HCT116 (cell line): Measurements from ENCODE around the gene P3H3. TPM values are rescaled to one million over a fixed set of nuclear protein-coding genes. Genes with fewer than 3 reads are reported as not detected.

Experiments
- ATAC-seq: fragments of 200-7000 bp; cut with Tn5 transposase; 2 replicates; pipeline ENCODE4 v1.9.1; 2020; ENCODE audit warnings: mild to moderate bottlenecking, moderate library complexity
- BruUV-seq: library from RNA; stranded (reverse); fragments of 400-500 nt; replicated peaks from 2 replicates; lab custom pipeline; 2021; lab: Mats Ljungman, UMichigan
- CTCF ChIA-PET: fragments of 300-600 bp; sonication (Branson Sonifier 250); formaldehyde crosslinking; loops from one replicate; lab custom pipeline; 2021; ENCODE audit warnings: antibody characterized with exemption; lab: Charles Lee
- POLR2A ChIA-PET: fragments of 300-600, 350-600 bp; sonication (Branson Sonifier 250); formaldehyde crosslinking; loops from one replicate; lab custom pipeline; 2021; ENCODE audit warnings: antibody characterized with exemption; lab: Charles Lee
- RAD21 ChIA-PET, 2 experiments: fragments of 300-600 bp; sonication (Branson Sonifier 250); formaldehyde crosslinking; loops; one replicate each; lab custom pipeline; 2023; ENCODE audit warnings: low total read pairs in 2 of 2; ENCODE audit not compliant: uncharacterized antibody in 2 of 2, unreplicated experiment in 2 of 2, low non-redundant PET in 1 of 2; lab: Charles Lee
- DNase-seq: peaks from one replicate; pipeline ENCODE4 v3.0.0-alpha.2; 2010; ENCODE audit warnings: low read depth, low spot score
- H2AFZ ChIP-seq: fragments of 200-600 bp; shearing (Covaris generic), sonication (generic); 2 replicates; pipeline ENCODE4 v1.6.1; 2017; ENCODE audit warnings: low read depth, mixed run types, mixed read lengths, antibody characterized with exemption, low read length; ENCODE audit not compliant: poor library complexity, severe bottlenecking
- H3K27ac ChIP-seq: 2 replicates; pipeline ENCODE4 v1.5.1; 2012; ENCODE audit warnings: low read depth, low read length
- H3K27me3 ChIP-seq: fragments of 200-600 bp; sonication (generic); 2 replicates; pipeline ENCODE4 v1.6.1; 2016; ENCODE audit warnings: mixed run types, low read length, mixed read lengths; ENCODE audit not compliant: insufficient read depth
- H3K36me3 ChIP-seq, 2 experiments: fragments of 200-500 bp in 1 of 2; fragments of 200-600 bp in 1 of 2; sonication (Bioruptor generic) in 1 of 2; sonication (generic) in 1 of 2; 2 replicates each; pipeline versions ENCODE4 v1.5.1 to v1.6.1; 2014 to 2016; ENCODE audit warnings: low read length in 2 of 2, inconsistent platforms in 1 of 2, mixed read lengths in 1 of 2, mixed run types in 1 of 2; ENCODE audit not compliant: insufficient read depth in 2 of 2, control insufficient read depth in 1 of 2
- H3K4me1 ChIP-seq, 2 experiments: fragments of 200-600 bp in 1 of 2; sonication (generic) in 1 of 2; 2 replicates each; pipeline versions ENCODE4 v1.5.1 to v1.6.1; 2012 to 2017; ENCODE audit warnings: low read length in 2 of 2, inconsistent platforms in 1 of 2, mild to moderate bottlenecking in 1 of 2, mixed read lengths in 1 of 2, mixed run types in 1 of 2, moderate library complexity in 1 of 2; ENCODE audit not compliant: insufficient read depth in 2 of 2, control insufficient read depth in 1 of 2
- H3K4me2 ChIP-seq: fragments of 200-600 bp; sonication (generic); 2 replicates; pipeline ENCODE4 v1.6.1; 2017; ENCODE audit warnings: mixed run types, low read length, mixed read lengths
- H3K4me3 ChIP-seq, 2 experiments: fragments of 200-600 bp in 1 of 2; sonication (generic) in 1 of 2; replicated peaks in 1 of 2; 2 replicates each; pipeline ENCODE4 v1.5.1; 2011 to 2016; ENCODE audit warnings: low read length in 2 of 2, control low read depth in 1 of 2, low read depth in 1 of 2, mild to moderate bottlenecking in 1 of 2, mixed read lengths in 1 of 2, mixed run types in 1 of 2
- H3K79me2 ChIP-seq: fragments of 200-600 bp; sonication (generic); 2 replicates; pipeline ENCODE4 v1.6.1; 2017; ENCODE audit warnings: mild to moderate bottlenecking, mixed run types, low read length, moderate library complexity, mixed read lengths; ENCODE audit not compliant: insufficient read depth
- H3K9ac ChIP-seq: fragments of 200-600 bp; sonication (generic); 2 replicates; pipeline ENCODE4 v1.6.1; 2016; ENCODE audit warnings: low read length, mixed read lengths
- H3K9me2 ChIP-seq: fragments of 200-600 bp; sonication (generic), shearing (Covaris generic); 2 replicates; pipeline ENCODE4 v1.6.1; 2017; ENCODE audit warnings: mixed run types, mild to moderate bottlenecking, moderate library complexity; ENCODE audit not compliant: insufficient read depth
- H3K9me3 ChIP-seq, 2 experiments: fragments of 200-500 bp in 1 of 2; fragments of 200-600 bp in 1 of 2; sonication (Bioruptor generic) in 1 of 2; sonication (generic) in 1 of 2; 2 replicates each; pipeline ENCODE4 v1.6.1; 2014 to 2017; ENCODE audit warnings: low read length in 2 of 2, mixed read lengths in 2 of 2, inconsistent platforms in 1 of 2, low read depth in 1 of 2, mild to moderate bottlenecking in 1 of 2, mixed run types in 1 of 2, moderate library complexity in 1 of 2; ENCODE audit not compliant: control insufficient read depth in 1 of 2, insufficient read depth in 1 of 2
- H4K20me1 ChIP-seq: fragments of 200-600 bp; sonication (generic), shearing (Covaris generic); 2 replicates; pipeline ENCODE4 v1.6.1; 2017; ENCODE audit warnings: mixed run types, mild to moderate bottlenecking, moderate library complexity; ENCODE audit not compliant: insufficient read depth
- POLR2A ChIP-seq: IDR thresholded peaks from 2 replicates; pipeline ENCODE4 v1.7.0; 2011; ENCODE audit warnings: borderline replicate concordance; ENCODE audit not compliant: insufficient read depth, insufficient read length; ENCODE audit errors: extremely low read depth
- POLR2AphosphoS5 ChIP-seq: IDR thresholded peaks from 2 replicates; pipeline ENCODE4 v1.6.1; 2011; ENCODE audit warnings: mild to moderate bottlenecking, low read depth, low read length, moderate library complexity
- intact Hi-C: fragments of 100-400 bp; cut with micrococcal nuclease; formaldehyde crosslinking; loops from 2 replicates; pipeline ENCODE4 v1.10.0; 2022
- total RNA-seq: library from RNA; stranded (reverse); gene quantifications from one replicate; pipeline ENCODE4 v1.2.1, GENCODE V29; 2021; ENCODE audit not compliant: unreplicated experiment
- TF ChIP-seq, protein P1 (sequence below), 3 experiments: fragments of 200-600 bp in 1 of 3; sonication (generic) in 1 of 3; IDR thresholded peaks in 2 of 3; conservative IDR thresholded peaks in 1 of 3; 2 replicates each; pipeline ENCODE4 v1.5.1; 2012 to 2017; ENCODE audit warnings: low read depth in 2 of 3, low read length in 2 of 3, antibody characterized with exemption in 1 of 3, borderline replicate concordance in 1 of 3, control low read depth in 1 of 3, mild to moderate bottlenecking in 1 of 3, mixed read lengths in 1 of 3, mixed run types in 1 of 3, moderate library complexity in 1 of 3; ENCODE audit not compliant: insufficient read depth in 1 of 3

Gene P3H3
- total RNA-seq, 1 experiment from 2014 or later, result 32.2 TPM

GRCh38 chr12:6851153-6851920 lies 23.1 kb downstream of the P3H3 start, which contains the start of gene CDCA3:
TSS of gene CDCA3 (minus strand) at chr12:6851286. CDS start at chr12:6850952, 334 bp downstream.
- H3K4me3 ChIP-seq, result peak within 1 kb of the TSS; percentile 67 to 94
- no peaks in the 10 kb centered on the region for H3K27me3 ChIP-seq
- no TSS peak for BruUV-seq
- H3K9me3 ChIP-seq, result no peaks in the 10 kb centered on the region
- H3K9me2 ChIP-seq, result no peaks in the 10 kb centered on the region
- H3K4me1 ChIP-seq, result peaks cover 15 to 31% of the 10 kb centered on the region in 2 experiments
- H4K20me1 ChIP-seq, result no peaks in the 10 kb centered on the region
- ChIA-PET CTCF (interaction anchor here (1.0 to 3.4 kb wide), 10 partner anchors 17 to 128 kb away, joined by 3 to 38 read pairs (median 9); partner anchors contain the start of genes COPS7A, MLF2, P3H3 and SPSB2), RAD21 (interaction anchor here (0.6 to 1.5 kb wide), 3 partner anchors 22 to 162 kb away, joined by 3 to 5 read pairs (median 4); partner anchors contain the start of genes SPSB2 (in 1 of the 2) and ZNF384 (in 1 of the 2)), POLR2A (interaction anchor here (0.9 to 8.9 kb wide), 16 partner anchors 11 to 317 kb away, joined by 3 to 186 read pairs (median 10); partner anchors contain the start of genes C12orf57, COPS7A, GAPDH and GNB3)
- DNase-seq (peak; percentile 98), ATAC-seq (peak; percentile 71)
- H3K79me2 ChIP-seq, result peaks cover 49% of the 10 kb centered on the region
- H3K9ac ChIP-seq, result peak within 1 kb of the TSS; percentile 89
- H3K27ac ChIP-seq, result peak within 1 kb of the TSS; percentile 77
- TF ChIP-seq, protein P1, sequence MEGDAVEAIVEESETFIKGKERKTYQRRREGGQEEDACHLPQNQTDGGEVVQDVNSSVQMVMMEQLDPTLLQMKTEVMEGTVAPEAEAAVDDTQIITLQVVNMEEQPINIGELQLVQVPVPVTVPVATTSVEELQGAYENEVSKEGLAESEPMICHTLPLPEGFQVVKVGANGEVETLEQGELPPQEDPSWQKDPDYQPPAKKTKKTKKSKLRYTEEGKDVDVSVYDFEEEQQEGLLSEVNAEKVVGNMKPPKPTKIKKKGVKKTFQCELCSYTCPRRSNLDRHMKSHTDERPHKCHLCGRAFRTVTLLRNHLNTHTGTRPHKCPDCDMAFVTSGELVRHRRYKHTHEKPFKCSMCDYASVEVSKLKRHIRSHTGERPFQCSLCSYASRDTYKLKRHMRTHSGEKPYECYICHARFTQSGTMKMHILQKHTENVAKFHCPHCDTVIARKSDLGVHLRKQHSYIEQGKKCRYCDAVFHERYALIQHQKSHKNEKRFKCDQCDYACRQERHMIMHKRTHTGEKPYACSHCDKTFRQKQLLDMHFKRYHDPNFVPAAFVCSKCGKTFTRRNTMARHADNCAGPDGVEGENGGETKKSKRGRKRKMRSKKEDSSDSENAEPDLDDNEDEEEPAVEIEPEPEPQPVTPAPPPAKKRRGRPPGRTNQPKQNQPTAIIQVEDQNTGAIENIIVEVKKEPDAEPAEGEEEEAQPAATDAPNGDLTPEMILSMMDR (IDR thresholded peaks at IDR 0.05 in 2 of 3, conservative IDR thresholded peaks at IDR 0.05 in 1 of 3; ENCODE audit: borderline replicate concordance in 1 of 3, insufficient read depth in 1 of 3, low read depth in 2 of 3, low read length in 2 of 3), result no peak
- TF ChIP-seq POLR2A (peak; percentile 94), POLR2AphosphoS5 (peak; percentile 87)
- H3K4me2 ChIP-seq, result peak within 1 kb of the TSS; percentile 100
- H2AFZ ChIP-seq, result peak within 1 kb of the TSS; percentile 85
- intact Hi-C loops, result loop anchor here (5.0 kb wide), 1 partner anchor 244 kb away; the partner anchor contains the start of gene CHD4
- H3K36me3 ChIP-seq, result peaks cover 28 to 48% of the 10 kb centered on the region in 2 experiments; a peak in 3 of 4 replicates
